Measurements from ENCODE around the gene DTNBP1. TPM values are rescaled to one million over a fixed set of nuclear protein-coding genes. Genes with fewer than 3 reads are reported as not detected.

The DTNBP1 gene
- polyA plus RNA-seq, 12 donors, result 13.6 to 21.7 (median 17.4) TPM; not detected in 1

- DNase-seq, result no peak
These were observed 146.4 kb downstream of the DTNBP1 start for GRCh38 chr6:15516378-15516777.

- DNase-seq, result no peak
These were observed 147.0 kb downstream of the DTNBP1 start for GRCh38 chr6:15515660-15516375.

- DNase-seq, result no peak
These were observed 147.6 kb downstream of the DTNBP1 start for GRCh38 chr6:15515226-15515625.

- DNase-seq, result no peak
These were observed 148.8 kb downstream of the DTNBP1 start for GRCh38 chr6:15513801-15514711.

- no peak for DNase-seq
These were observed 149.6 kb downstream of the DTNBP1 start for GRCh38 chr6:15513131-15513771.

- no peak for DNase-seq
These were observed 150.1 kb downstream of the DTNBP1 start for GRCh38 chr6:15512721-15513120.

- no peak for DNase-seq
These were observed 150.7 kb downstream of the DTNBP1 start for GRCh38 chr6:15512126-15512525.

- no peak for DNase-seq
These were observed 151.3 kb downstream of the DTNBP1 start for GRCh38 chr6:15511248-15512125.

GRCh38 chr6:15510536-15511247, 152.1 kb downstream of the DTNBP1 start:
- DNase-seq, result no peak

- no peak for DNase-seq
These were observed 152.7 kb downstream of the DTNBP1 start for GRCh38 chr6:15510121-15510520.

- DNase-seq, result no peak
These were observed 153.4 kb downstream of the DTNBP1 start for GRCh38 chr6:15509335-15509933.

GRCh38 chr6:15508931-15509330, 153.9 kb downstream of the DTNBP1 start:
- no peak for DNase-seq

- no peak for DNase-seq
These were observed 154.4 kb downstream of the DTNBP1 start for GRCh38 chr6:15508441-15508871.

- DNase-seq, result no peak
These were observed 155.1 kb downstream of the DTNBP1 start for GRCh38 chr6:15507746-15508145.

GRCh38 chr6:15507221-15507620, 155.6 kb downstream of the DTNBP1 start:
- DNase-seq, result no peak

GRCh38 chr6:15506066-15506465, 156.8 kb downstream of the DTNBP1 start:
- no peak for DNase-seq

- DNase-seq, result no peak
These were observed 157.3 kb downstream of the DTNBP1 start for GRCh38 chr6:15505463-15505918.

- DNase-seq, result peak; percentile 88
These were observed 158.1 kb downstream of the DTNBP1 start for GRCh38 chr6:15504581-15505350.

GRCh38 chr6:15504040-15504495, 158.8 kb downstream of the DTNBP1 start:
- no peak for DNase-seq

Measured in muscle of arm (tissue), 12 donors.